KBM-7 (cell line): Measurements from ENCODE around the gene DUSP8.

Experiments
- DNase-seq: peaks from one replicate; pipeline ENCODE4 v3.0.0-alpha.2; 2015
- in situ Hi-C: fragments of 300-500 bp; cut with MboI; formaldehyde crosslinking; loops from 2 replicates; pipeline ENCODE4 v1.14.3; 2020; ENCODE audit warnings: low sequenced_read_pairs, low pct_unique_long_range_greater_than_20kb, mixed read lengths

DUSP8 gene

GRCh38 chr11:1542267-1542666, 29.8 kb downstream of the DUSP8 start:
- DNase-seq, result no peak
- in situ Hi-C loops, result no loop called here

DNA sequence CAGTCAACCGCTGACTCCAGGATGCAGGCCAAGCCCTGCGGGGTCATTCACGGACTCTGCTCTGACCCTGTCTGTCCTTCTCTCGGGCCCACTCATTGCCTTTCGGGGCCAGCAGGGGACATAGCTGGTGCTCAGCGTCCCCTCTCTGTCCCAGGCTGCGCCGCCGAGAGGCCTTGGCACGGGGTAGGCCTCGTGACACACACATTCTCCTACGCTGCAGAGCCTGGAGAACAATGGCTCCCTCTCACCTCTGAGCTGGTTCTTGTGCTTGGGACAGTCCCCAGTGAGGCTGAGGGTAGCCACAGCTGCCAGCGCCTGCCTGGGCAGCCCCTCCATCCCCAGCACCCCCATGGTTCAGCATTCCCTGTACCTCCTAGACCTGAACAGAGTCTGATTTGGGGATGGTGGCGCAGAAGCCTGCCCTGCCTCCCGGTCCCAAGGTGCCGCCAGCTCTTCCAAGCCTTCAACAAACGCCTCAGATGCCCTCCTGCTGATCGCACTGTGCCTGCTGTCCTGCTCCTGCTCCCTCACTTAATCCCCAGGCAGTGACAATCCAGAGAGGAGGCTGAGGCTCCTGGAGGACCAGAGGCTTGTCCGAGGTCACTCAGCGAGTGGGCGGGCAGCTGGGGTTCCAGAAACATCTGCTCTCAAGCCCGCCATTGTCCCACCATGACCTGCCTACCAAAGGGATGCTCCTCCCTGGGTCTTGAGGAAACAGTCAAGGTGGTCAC, 30.4 kb downstream of the DUSP8 start:
- in situ Hi-C loops, result no loop called here
- DNase-seq, result no peak

DNA sequence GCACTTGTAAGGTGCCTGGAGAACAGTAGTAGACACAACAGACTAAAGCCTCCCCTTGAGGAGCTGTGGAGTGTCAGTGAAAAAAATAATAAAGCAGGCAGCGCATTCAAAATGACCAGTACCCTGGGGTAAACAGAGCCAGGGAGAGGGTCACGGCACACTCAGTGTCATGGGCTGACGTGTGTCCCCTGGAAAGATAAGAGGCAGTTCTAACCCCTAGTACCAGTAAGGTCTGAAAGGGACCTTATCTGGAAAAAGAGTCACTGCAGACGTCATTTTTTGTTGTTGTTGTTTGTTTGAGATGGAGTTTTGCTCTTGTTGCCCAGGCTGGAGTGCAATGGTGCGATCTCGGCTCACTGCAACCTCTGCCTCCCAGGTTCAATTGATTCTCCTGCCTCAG, 32.0 kb downstream of the DUSP8 start:
- in situ Hi-C loops, result no loop called here
- no peak for DNase-seq

GRCh38 chr11:1538153-1538552, 33.9 kb downstream of the DUSP8 start:
- no peak for DNase-seq
- in situ Hi-C loops, result no loop called here

- no peak for DNase-seq
- in situ Hi-C loops, result no loop called here
These were observed 35.8 kb downstream of the DUSP8 start for GRCh38 chr11:1536065-1536843.

DNA sequence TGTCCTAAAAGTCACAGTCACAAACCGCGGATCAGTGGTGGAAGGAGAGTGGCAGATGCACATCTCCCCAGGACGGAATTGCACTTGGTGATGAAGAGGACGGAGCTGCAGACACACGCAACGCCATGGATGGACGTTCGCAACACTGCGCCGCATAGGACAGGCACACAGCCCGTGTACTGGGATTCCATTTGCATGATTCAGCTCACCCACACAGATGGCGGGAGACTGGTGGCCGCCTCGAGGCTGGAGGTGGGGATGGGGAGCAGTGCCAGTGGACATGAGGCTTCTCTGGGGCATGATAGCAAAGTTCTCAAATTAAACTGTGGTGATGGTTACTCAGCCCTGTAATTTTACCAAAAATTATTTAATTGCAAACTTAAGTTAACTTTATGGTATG, 37.4 kb downstream of the DUSP8 start:
- in situ Hi-C loops, result no loop called here

GRCh38 chr11:1534171-1534570, 37.9 kb downstream of the DUSP8 start:
- DNase-seq, result no peak
- in situ Hi-C loops, result no loop called here

More for the DNA sequence above, 37.4 kb downstream of the DUSP8 start:
- DNase-seq, result no peak

- in situ Hi-C loops, result no loop called here
- DNase-seq, result no peak
These were observed 38.7 kb downstream of the DUSP8 start for GRCh38 chr11:1533342-1533725.

GRCh38 chr11:1532606-1533341, 39.3 kb downstream of the DUSP8 start:
- in situ Hi-C loops, result no loop called here
- no peak for DNase-seq

DNA sequence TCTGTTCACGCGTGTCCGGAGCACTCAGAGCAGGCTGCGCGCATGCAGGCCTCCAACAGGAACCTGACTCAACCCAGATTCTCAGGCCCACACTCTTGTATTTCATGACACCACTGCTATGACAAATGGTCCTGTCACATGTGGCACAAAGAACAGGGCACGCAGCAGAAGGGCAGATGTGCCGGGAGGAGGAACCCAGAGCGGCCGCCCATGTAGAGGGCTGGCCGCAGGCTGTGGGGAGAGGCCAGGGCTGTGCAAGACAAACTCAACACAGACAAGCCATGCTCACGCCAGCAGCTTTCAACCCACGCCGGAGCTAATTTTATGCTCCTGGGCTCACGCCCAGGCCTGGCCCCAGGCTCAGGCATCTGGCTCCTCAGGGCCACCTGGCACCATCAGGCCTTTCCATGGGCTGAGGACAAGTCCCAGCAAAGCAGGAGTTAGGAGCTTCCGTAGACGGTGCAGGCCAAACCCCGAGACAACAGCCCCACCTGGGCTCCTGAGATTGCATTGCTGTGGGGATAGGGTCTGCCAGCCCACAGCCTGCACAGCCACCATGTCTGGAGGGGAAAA, 40.0 kb downstream of the DUSP8 start:
- DNase-seq, result no peak
- in situ Hi-C loops, result no loop called here

GRCh38 chr11:1531449-1532013, 40.5 kb downstream of the DUSP8 start:
- in situ Hi-C loops, result no loop called here
- no peak for DNase-seq

DNA sequence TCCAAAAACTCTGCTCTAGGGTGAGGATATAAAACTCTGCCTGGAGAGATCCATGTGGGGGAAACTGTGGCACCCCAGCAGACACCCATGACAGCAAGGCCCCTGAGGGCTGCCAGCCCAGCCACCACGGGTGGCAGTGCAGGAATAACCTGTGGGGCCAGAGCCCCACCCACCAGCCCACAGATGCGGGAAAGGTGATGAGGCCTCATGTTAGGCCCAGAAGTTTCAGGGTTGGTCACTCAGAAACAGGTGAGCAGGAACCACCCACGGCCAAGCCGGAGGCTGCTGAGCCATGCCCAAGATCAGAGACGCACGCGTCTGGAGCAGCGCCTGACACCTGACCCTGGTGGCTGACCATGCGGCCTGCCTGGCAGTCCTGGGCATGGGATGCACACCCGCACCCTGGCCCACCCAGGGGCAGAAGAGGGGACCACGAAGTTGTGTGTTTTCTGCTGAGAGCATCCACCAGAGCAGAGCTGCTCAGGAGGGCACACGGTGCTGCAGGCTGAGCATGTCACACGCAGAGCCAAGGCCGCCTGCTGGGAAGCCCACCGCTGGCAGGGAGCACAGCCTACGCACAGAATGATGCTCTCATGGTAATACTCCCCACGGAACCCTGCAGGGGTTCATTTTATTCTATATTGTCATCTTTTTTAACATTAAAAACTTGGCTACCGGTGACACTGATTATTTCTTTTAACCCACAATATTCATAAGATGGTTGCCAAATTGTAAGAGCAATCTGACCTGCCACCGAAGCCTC, 41.2 kb downstream of the DUSP8 start:
- in situ Hi-C loops, result no loop called here

GRCh38 chr11:1529774-1530173, 42.3 kb downstream of the DUSP8 start:
- in situ Hi-C loops, result no loop called here
- no peak for DNase-seq

More for the DNA sequence above, 41.2 kb downstream of the DUSP8 start:
- no peak for DNase-seq

- DNase-seq, result no peak
- in situ Hi-C loops, result no loop called here
These were observed 42.8 kb downstream of the DUSP8 start for GRCh38 chr11:1529286-1529685.

DNA sequence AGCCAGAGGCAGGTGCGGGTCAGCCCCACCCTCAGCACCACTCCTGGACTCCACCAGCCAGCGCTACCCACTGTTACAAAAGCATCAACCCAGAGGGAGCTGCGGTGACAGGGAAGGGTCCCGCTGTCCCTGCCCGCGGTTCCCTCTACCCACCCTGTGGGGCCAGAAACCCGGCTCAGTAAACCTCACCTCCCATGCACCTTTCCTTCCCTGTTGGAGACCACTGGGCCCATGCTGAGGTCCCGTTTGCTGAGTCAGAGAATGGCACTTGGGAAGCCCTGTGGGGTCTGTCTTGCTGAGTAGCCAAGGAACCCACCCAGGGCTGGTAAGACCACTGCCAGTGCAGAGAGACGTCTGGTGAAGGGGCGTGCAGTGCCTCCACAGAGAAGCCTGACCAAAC, 43.4 kb downstream of the DUSP8 start:
- in situ Hi-C loops, result no loop called here

GRCh38 chr11:1526785-1527184, 45.3 kb downstream of the DUSP8 start:
- in situ Hi-C loops, result no loop called here
- no peak for DNase-seq

More for the DNA sequence above, 43.4 kb downstream of the DUSP8 start:
- no peak for DNase-seq

GRCh38 chr11:1523779-1524178, 48.3 kb downstream of the DUSP8 start:
- in situ Hi-C loops, result no loop called here
- DNase-seq, result no peak

- in situ Hi-C loops, result no loop called here
- no peak for DNase-seq
These were observed 49.0 kb downstream of the DUSP8 start for GRCh38 chr11:1523077-1523476.

GRCh38 chr11:1522081-1522424, 50.0 kb downstream of the DUSP8 start:
- in situ Hi-C loops, result no loop called here
- DNase-seq, result no peak
